Upper lobe of right lung (tissue), 1 donor: ENCODE data around the gene ACVR1B. TPM values are rescaled to one million over a fixed set of nuclear protein-coding genes. Genes with fewer than 3 reads are reported as not detected.

Experiments used
- ATAC-seq: fragments of 200-7000 bp; cut with Tn5 transposase; one replicate; pipeline ENCODE4 v1.9.1; 2020; ENCODE audit warnings: mild to moderate bottlenecking, moderate library complexity
- DNase-seq: peaks from one replicate; pipeline ENCODE4 v3.0.0-alpha.2; 2020
- H3K27ac ChIP-seq: fragments of 200-600 bp; one replicate; pipeline ENCODE4 v1.8.0; 2022
- H3K27me3 ChIP-seq: fragments of 200-600 bp; one replicate; pipeline ENCODE4 v1.8.0; 2022; ENCODE audit warnings: mild to moderate bottlenecking
- H3K36me3 ChIP-seq: fragments of 200-600 bp; one replicate; pipeline ENCODE4 v1.8.0; 2022
- H3K4me1 ChIP-seq: fragments of 200-600 bp; one replicate; pipeline ENCODE4 v1.8.0; 2022
- H3K4me3 ChIP-seq: fragments of 200-600 bp; one replicate; pipeline ENCODE4 v1.8.0; 2022; ENCODE audit warnings: mild to moderate bottlenecking
- H3K9me3 ChIP-seq: fragments of 200-600 bp; one replicate; pipeline ENCODE4 v1.8.0; 2022
- CTCF ChIP-seq: fragments of 200-600 bp; IDR thresholded peaks from one replicate; pipeline ENCODE4 v1.8.0; 2022; ENCODE audit warnings: antibody characterized with exemption
- intact Hi-C: fragments of 100-400 bp; cut with DNase I; formaldehyde crosslinking; loops from one replicate; pipeline ENCODE4 v1.11.0; 2022
- total RNA-seq: library from RNA; stranded (reverse); fragmentation: NEBNext Ultra II Directional; extraction: Animal tissue kit (Norgen Biotek cat#: 25700); gene quantifications from one replicate; pipeline ENCODE4 v1.2.1, GENCODE V29; 2021
- donor health status: DM: no; HTN: yes; CAD: no; lungs with severe emphysema.

Gene ACVR1B
- total RNA-seq, 1 donor from 2014 or later = 33.5 TPM

- Histone ChIP-seq H3K4me1 (peaks cover 14% of the 10 kb centered on the region), H3K27me3 (no peaks in the 10 kb centered on the region), H3K27ac (no peak overlapping the region), H3K36me3 (peaks cover 15% of the 10 kb centered on the region), H3K9me3 (no peaks in the 10 kb centered on the region), H3K4me3 (no peak overlapping the region)
- ATAC-seq (no peak), DNase-seq (no peak)
- TF ChIP-seq CTCF = no peak
- intact Hi-C loops = no loop called here
These were observed 67.1 kb downstream of the ACVR1B start for GRCh38 chr12:52018433-52019112.

- H3K4me1 ChIP-seq = peaks cover 19% of the 10 kb centered on the region
- ATAC-seq = no peak
- intact Hi-C loops = no loop called here
These were observed 67.7 kb downstream of the ACVR1B start for GRCh38 chr12:52019113-52019770.

GRCh38 chr12:52020539-52021336 is 69.2 kb downstream of the ACVR1B start:
- H3K4me1 ChIP-seq = peaks cover 27% of the 10 kb centered on the region
- no peak overlapping the region for H3K27ac ChIP-seq
- DNase-seq = peak; percentile 73
- intact Hi-C loops = no loop called here
- H3K4me3 ChIP-seq = no peak overlapping the region
- no peaks in the 10 kb centered on the region for H3K36me3 ChIP-seq
- H3K9me3 ChIP-seq = no peaks in the 10 kb centered on the region
- ATAC-seq = peak; percentile 38
- peak; percentile 72 for TF ChIP-seq CTCF
- no peaks in the 10 kb centered on the region for H3K27me3 ChIP-seq

More at GRCh38 chr12:52019113-52019770, 67.7 kb downstream of the ACVR1B start:
- H3K27me3 ChIP-seq = no peaks in the 10 kb centered on the region
- DNase-seq = no peak
- peaks cover 9% of the 10 kb centered on the region for H3K36me3 ChIP-seq
- no peak overlapping the region for H3K4me3 ChIP-seq
- H3K27ac ChIP-seq = no peak overlapping the region
- no peaks in the 10 kb centered on the region for H3K9me3 ChIP-seq
- no peak for TF ChIP-seq CTCF

GRCh38 chr12:52022841-52023181 is 71.3 kb downstream of the ACVR1B start:
- no peaks in the 10 kb centered on the region for H3K9me3 ChIP-seq
- peak; percentile 1 for ATAC-seq
- TF ChIP-seq CTCF = no peak
- H3K27ac ChIP-seq = peak overlapping the region; percentile 42
- intact Hi-C loops = no loop called here
- no peak for DNase-seq
- peak overlapping the region; percentile 48 for H3K4me3 ChIP-seq
- peaks cover 33% of the 10 kb centered on the region for H3K4me1 ChIP-seq
- H3K27me3 ChIP-seq = no peaks in the 10 kb centered on the region
- no peaks in the 10 kb centered on the region for H3K36me3 ChIP-seq

- peak; percentile 95 for DNase-seq
- TF ChIP-seq CTCF = peak; percentile 95
- H3K4me1 ChIP-seq = peaks cover 33% of the 10 kb centered on the region
- H3K36me3 ChIP-seq = no peaks in the 10 kb centered on the region
- intact Hi-C loops = no loop called here
- H3K4me3 ChIP-seq = peak overlapping the region; percentile 48
- no peaks in the 10 kb centered on the region for H3K9me3 ChIP-seq
- peak; percentile 84 for ATAC-seq
- H3K27ac ChIP-seq = peak overlapping the region; percentile 42
- H3K27me3 ChIP-seq = no peaks in the 10 kb centered on the region
These were observed 71.9 kb downstream of the ACVR1B start for GRCh38 chr12:52023182-52023975.
